ENCODE results near the gene PEX3. TPM values are rescaled to one million over a fixed set of nuclear protein-coding genes. Genes with fewer than 3 reads are reported as not detected.

Gene PEX3
- total RNA-seq, 1 donor from 2014 or later, result 21.0 TPM

DNA sequence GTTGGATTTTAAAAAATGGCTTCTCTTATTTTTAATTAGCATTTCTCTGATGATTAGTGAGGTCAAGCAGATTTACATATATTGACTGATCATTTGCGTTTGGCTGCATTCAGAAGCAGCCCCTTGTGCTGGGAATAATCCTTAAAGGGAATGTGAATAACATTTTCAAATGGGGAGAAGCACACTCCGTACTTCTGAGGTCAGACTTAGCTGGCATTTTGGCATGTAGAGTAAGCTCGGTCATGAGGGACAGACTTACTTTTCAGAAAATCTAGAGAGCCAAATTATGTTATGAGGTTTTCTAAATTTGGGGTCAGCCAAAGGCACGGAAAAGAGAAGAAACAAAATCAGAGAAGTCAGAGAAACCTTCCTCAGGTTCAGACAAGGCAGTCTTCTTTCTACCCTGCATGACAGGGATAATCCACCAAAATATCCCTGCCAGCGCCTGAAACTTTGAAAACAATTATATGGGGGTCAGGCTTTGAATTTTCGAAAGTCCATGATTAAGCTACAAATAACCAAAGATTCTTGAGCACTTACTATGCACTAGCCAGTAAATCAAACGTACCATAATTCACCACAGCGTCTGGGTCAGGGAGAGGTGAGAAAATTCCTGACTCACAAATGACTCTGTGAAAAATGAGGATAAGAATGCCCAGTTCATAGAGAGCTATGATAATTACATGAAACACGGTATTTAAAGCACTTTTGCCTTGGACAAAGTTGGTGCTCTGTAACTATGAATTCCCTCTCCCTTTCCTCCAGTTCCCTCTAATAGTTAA, 45.0 kb upstream of the PEX3 start:
- no peaks in the 10 kb centered on the region for H3K9me3 ChIP-seq (replicated peaks)
- H3K4me3 ChIP-seq, result no peak overlapping the region
- H3K27ac ChIP-seq (replicated peaks), result no peak overlapping the region
- DNase-seq, result no peak
- peaks cover 8% of the 10 kb centered on the region for H3K4me1 ChIP-seq
- TF ChIP-seq, protein P1, sequence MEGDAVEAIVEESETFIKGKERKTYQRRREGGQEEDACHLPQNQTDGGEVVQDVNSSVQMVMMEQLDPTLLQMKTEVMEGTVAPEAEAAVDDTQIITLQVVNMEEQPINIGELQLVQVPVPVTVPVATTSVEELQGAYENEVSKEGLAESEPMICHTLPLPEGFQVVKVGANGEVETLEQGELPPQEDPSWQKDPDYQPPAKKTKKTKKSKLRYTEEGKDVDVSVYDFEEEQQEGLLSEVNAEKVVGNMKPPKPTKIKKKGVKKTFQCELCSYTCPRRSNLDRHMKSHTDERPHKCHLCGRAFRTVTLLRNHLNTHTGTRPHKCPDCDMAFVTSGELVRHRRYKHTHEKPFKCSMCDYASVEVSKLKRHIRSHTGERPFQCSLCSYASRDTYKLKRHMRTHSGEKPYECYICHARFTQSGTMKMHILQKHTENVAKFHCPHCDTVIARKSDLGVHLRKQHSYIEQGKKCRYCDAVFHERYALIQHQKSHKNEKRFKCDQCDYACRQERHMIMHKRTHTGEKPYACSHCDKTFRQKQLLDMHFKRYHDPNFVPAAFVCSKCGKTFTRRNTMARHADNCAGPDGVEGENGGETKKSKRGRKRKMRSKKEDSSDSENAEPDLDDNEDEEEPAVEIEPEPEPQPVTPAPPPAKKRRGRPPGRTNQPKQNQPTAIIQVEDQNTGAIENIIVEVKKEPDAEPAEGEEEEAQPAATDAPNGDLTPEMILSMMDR (IDR thresholded peaks at IDR 0.05; ENCODE audit: borderline replicate concordance), result no peak
- H3K27me3 ChIP-seq (ENCODE audit: low read depth), result no peaks in the 10 kb centered on the region
- no peaks in the 10 kb centered on the region for H3K36me3 ChIP-seq
- intact Hi-C loops (cut with micrococcal nuclease), result no loop called here

DNA sequence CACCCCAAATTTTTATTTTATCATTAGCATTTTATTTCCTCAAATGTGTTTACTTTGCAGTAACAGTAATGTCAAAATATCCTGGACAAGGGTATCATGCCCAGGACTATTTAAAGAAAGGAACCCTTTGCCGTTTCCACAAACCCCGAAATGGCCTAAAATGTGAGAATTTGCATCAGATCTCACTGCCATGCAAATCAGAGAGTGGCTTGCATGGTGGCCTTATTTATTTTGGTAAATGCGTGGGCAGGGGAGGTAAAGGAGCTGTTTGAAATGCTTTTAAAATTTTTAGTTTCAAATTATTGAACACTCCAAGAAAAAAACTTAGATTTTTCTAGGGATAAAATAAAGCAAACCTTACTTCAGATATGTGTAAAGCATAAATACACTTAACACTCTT, 43.9 kb upstream of the PEX3 start:
- H3K27ac ChIP-seq (replicated peaks), result no peak overlapping the region
- no peaks in the 10 kb centered on the region for H3K4me1 ChIP-seq
- H3K36me3 ChIP-seq, result no peaks in the 10 kb centered on the region
- no peaks in the 10 kb centered on the region for H3K27me3 ChIP-seq (ENCODE audit: low read depth)
- intact Hi-C loops (cut with micrococcal nuclease), result no loop called here
- no peak overlapping the region for H3K4me3 ChIP-seq
- no peak for DNase-seq
- TF ChIP-seq, protein P1 (IDR thresholded peaks at IDR 0.05; ENCODE audit: borderline replicate concordance), result no peak
- H3K9me3 ChIP-seq (replicated peaks), result no peaks in the 10 kb centered on the region

DNA sequence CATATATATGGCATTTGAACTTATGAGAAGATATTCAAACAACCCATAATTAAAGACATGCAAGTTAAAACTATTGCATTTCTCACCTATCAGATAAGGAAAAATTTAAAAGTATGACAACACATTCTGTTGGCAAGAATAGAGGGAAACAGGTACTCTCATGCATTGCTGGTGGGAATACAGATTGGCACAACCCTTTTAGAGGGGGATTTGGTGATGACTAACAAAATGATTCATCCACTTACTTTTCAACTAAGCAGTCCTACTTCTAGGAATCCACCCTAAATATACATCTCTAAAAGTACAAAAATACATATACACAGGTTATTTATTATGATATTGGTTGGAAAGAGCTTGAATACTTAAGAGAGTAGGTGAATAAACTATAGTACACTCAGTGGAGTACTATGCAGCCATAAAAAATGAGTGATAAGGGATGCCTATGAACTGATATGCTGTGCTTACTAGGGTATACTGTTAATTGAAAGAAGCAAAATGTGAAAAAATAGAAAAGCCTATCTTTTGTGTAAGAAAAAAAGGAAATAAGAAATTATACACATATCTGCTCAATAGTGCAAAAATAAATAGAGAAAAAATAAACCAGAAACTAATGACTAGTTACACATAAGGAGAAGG, 42.3 kb upstream of the PEX3 start:
- H3K27me3 ChIP-seq (ENCODE audit: low read depth), result no peaks in the 10 kb centered on the region
- no peak overlapping the region for H3K27ac ChIP-seq (replicated peaks)
- no peak overlapping the region for H3K4me3 ChIP-seq
- no peaks in the 10 kb centered on the region for H3K9me3 ChIP-seq (replicated peaks)
- H3K4me1 ChIP-seq, result no peaks in the 10 kb centered on the region
- no peak for DNase-seq
- intact Hi-C loops (cut with micrococcal nuclease), result no loop called here
- H3K36me3 ChIP-seq, result no peaks in the 10 kb centered on the region
- TF ChIP-seq, protein P1 (IDR thresholded peaks at IDR 0.05; ENCODE audit: borderline replicate concordance), result no peak

DNA sequence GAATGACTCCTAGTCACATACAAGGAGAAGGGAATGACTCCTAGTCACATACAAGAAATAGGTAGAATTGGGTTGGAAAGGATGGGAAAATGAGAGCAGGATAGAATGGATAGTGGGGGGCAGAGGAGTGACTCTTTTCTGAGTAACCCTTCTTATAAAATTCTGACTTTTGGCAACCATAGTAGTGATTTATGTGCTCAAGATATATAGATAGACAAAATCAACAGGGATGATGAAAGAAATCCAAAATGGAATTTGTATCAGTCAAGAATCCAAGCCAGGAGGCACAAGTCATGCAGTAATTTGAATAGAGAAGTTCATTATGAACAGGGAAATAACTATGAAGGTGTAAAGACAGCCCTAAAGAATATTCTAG, 41.8 kb upstream of the PEX3 start:
- TF ChIP-seq, protein P1 (IDR thresholded peaks at IDR 0.05; ENCODE audit: borderline replicate concordance), result no peak
- Histone ChIP-seq H3K36me3 (no peaks in the 10 kb centered on the region), H3K4me1 (no peaks in the 10 kb centered on the region), H3K27ac (replicated peaks) (no peak overlapping the region), H3K4me3 (no peak overlapping the region), H3K27me3 (ENCODE audit: low read depth) (no peaks in the 10 kb centered on the region), H3K9me3 (replicated peaks) (no peaks in the 10 kb centered on the region)
- no peak for DNase-seq
- intact Hi-C loops (cut with micrococcal nuclease), result no loop called here

DNA sequence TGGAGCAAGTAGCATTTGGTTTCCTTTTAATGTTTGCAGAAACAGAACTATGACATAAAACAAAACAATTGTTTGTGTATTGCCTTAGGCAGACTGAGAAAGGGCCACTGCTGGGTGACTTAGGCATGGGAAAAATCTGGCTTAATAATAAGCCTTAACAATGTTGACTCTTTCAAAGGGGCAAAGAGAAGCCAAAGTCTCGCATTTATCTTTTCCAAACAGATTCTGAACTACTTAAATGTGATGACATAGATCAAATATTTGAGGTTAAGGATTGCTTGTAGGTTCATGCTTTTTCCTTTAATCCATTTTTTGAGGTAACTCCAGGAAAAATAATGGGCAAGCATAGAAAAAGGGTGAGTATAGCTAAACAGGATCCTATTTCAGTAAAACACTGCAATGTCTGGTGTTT, 39.7 kb upstream of the PEX3 start:
- H3K4me3 ChIP-seq, result no peak overlapping the region
- H3K27ac ChIP-seq (replicated peaks), result no peak overlapping the region
- H3K27me3 ChIP-seq (ENCODE audit: low read depth), result no peaks in the 10 kb centered on the region
- H3K9me3 ChIP-seq (replicated peaks), result no peaks in the 10 kb centered on the region
- DNase-seq, result no peak
- H3K4me1 ChIP-seq, result no peaks in the 10 kb centered on the region
- no peaks in the 10 kb centered on the region for H3K36me3 ChIP-seq
- intact Hi-C loops (cut with micrococcal nuclease), result no loop called here
- TF ChIP-seq, protein P1 (IDR thresholded peaks at IDR 0.05; ENCODE audit: borderline replicate concordance), result no peak
